GM23338 (cell line): ENCODE measurements around the gene VARS2. TPM values are rescaled to one million over a fixed set of nuclear protein-coding genes. Genes with fewer than 3 reads are reported as not detected.

Experiments used
- ATAC-seq: fragments of 200-7000 bp; cut with Tn5 transposase; 3 replicates; pipeline ENCODE4 v1.9.1; 2020
- DNase-seq: peaks from one replicate; pipeline ENCODE4 v3.0.0-alpha.2; 2015; ENCODE audit warnings: low spot score
- H2AFZ ChIP-seq: fragments of 200-600 bp; sonication (generic); 2 replicates; pipeline ENCODE4 v1.8.0; 2016; ENCODE audit warnings: antibody characterized with exemption, mild to moderate bottlenecking, moderate library complexity
- H3F3A ChIP-seq: fragments of 200-600 bp; sonication (generic); replicated peaks from 2 replicates; pipeline ENCODE4 v1.8.0; 2017; ENCODE audit warnings: antibody characterized with exemption, mixed run types, low read depth
- H3K27ac ChIP-seq: fragments of 200-600 bp; sonication (generic); 2 replicates; pipeline ENCODE4 v1.6.1; 2016; ENCODE audit warnings: low read depth
- H3K27me3 ChIP-seq: fragments of 200-600 bp; sonication (generic); 2 replicates; pipeline ENCODE4 v1.8.0; 2016; ENCODE audit warnings: mild to moderate bottlenecking, mixed run types, moderate library complexity; ENCODE audit not compliant: insufficient read depth
- H3K36me3 ChIP-seq: fragments of 200-600 bp; sonication (generic); 2 replicates; pipeline ENCODE4 v1.8.0; 2016; ENCODE audit warnings: mild to moderate bottlenecking; ENCODE audit not compliant: insufficient read depth
- H3K4me1 ChIP-seq: fragments of 200-600 bp; sonication (generic); 2 replicates; pipeline ENCODE4 v1.8.0; 2016; ENCODE audit warnings: mild to moderate bottlenecking, moderate library complexity; ENCODE audit not compliant: insufficient read depth
- H3K4me2 ChIP-seq: fragments of 200-600 bp; sonication (generic); 2 replicates; pipeline ENCODE4 v1.7.1; 2017; ENCODE audit warnings: mixed run types
- H3K4me3 ChIP-seq: fragments of 200-600 bp; sonication (generic); 2 replicates; pipeline ENCODE4 v1.6.1; 2016; ENCODE audit warnings: mixed run types
- H3K79me2 ChIP-seq: fragments of 200-600 bp; sonication (generic); replicated peaks from 2 replicates; pipeline ENCODE4 v1.8.0; 2017; ENCODE audit warnings: mild to moderate bottlenecking; ENCODE audit not compliant: insufficient read depth
- H3K9me2 ChIP-seq: fragments of 200-600 bp; sonication (generic); 2 replicates; pipeline ENCODE4 v1.8.0; 2017; ENCODE audit not compliant: insufficient read depth
- H4K20me1 ChIP-seq: fragments of 200-600 bp; sonication (generic); replicated peaks from 2 replicates; pipeline ENCODE4 v1.8.0; 2017; ENCODE audit warnings: mild to moderate bottlenecking; ENCODE audit not compliant: insufficient read depth
- H3K27ac Mint-ChIP-seq: 2 replicates; pipeline ENCODE4 v1.8.0; 2020; ENCODE audit warnings: inconsistent platforms, mild to moderate bottlenecking, moderate library complexity, mixed read lengths
- H3K27me3 Mint-ChIP-seq: 3 replicates; pipeline ENCODE4 v1.8.0; 2022; ENCODE audit warnings: low read depth, mild to moderate bottlenecking, moderate library complexity, mixed read lengths, inconsistent platforms; ENCODE audit not compliant: insufficient read depth, poor library complexity
- H3K36me3 Mint-ChIP-seq: 3 replicates; pipeline ENCODE4 v1.8.0; 2021; ENCODE audit warnings: low read depth, mild to moderate bottlenecking, inconsistent platforms, moderate library complexity, mixed read lengths
- H3K4me1 Mint-ChIP-seq: 3 replicates; pipeline ENCODE4 v1.8.0; 2020; ENCODE audit warnings: mild to moderate bottlenecking, inconsistent platforms, mixed read lengths
- H3K4me3 Mint-ChIP-seq: 3 replicates; pipeline ENCODE4 v1.8.0; 2021; ENCODE audit warnings: moderate library complexity, mild to moderate bottlenecking, inconsistent platforms, mixed read lengths
- H3K9me3 Mint-ChIP-seq: 3 replicates; pipeline ENCODE4 v1.8.0; 2020; ENCODE audit warnings: moderate library complexity, mild to moderate bottlenecking, inconsistent platforms, mixed read lengths
- CREB1 ChIP-seq: fragments of 250-450 bp; sonication (Bioruptor Pico); IDR thresholded peaks from 2 replicates; pipeline ENCODE4 v1.5.0; 2020; ENCODE audit warnings: low read depth, mild to moderate bottlenecking, moderate library complexity
- ETS1 ChIP-seq: IDR thresholded peaks from 2 replicates; pipeline ENCODE4 v1.6.1; 2016; ENCODE audit warnings: antibody characterized with exemption
- EZH2 ChIP-seq: fragments of 200-600 bp; sonication (generic); IDR thresholded peaks from one replicate; pipeline ENCODE4 v1.8.0; 2017; ENCODE audit warnings: antibody characterized with exemption, mild to moderate bottlenecking, low read depth; ENCODE audit not compliant: unreplicated experiment
- EZH2phosphoT487 ChIP-seq: fragments of 200-600 bp; sonication (generic); IDR thresholded peaks from one replicate; pipeline ENCODE4 v1.8.1; 2018; ENCODE audit warnings: antibody characterized with exemption; ENCODE audit not compliant: unreplicated experiment
- JUNB ChIP-seq: IDR thresholded peaks from one replicate; pipeline ENCODE4 v1.6.1; 2016; ENCODE audit warnings: antibody characterized with exemption; ENCODE audit not compliant: unreplicated experiment
- NANOG ChIP-seq: IDR thresholded peaks from 2 replicates; pipeline ENCODE4 v1.6.1; 2016; ENCODE audit warnings: antibody characterized with exemption, borderline replicate concordance
- POLR2AphosphoS5 ChIP-seq: IDR thresholded peaks from 2 replicates; pipeline ENCODE4 v1.6.1; 2016; ENCODE audit warnings: antibody characterized with exemption, low read depth
- STAT1 ChIP-seq: IDR thresholded peaks from one replicate; pipeline ENCODE4 v1.6.1; 2016; ENCODE audit warnings: antibody characterized with exemption; ENCODE audit not compliant: unreplicated experiment
- ZNF114 ChIP-seq: fragments of 250-450 bp; sonication (Bioruptor Pico); IDR thresholded peaks from 2 replicates; pipeline ENCODE4 v1.5.0; 2020; ENCODE audit warnings: mild to moderate bottlenecking, moderate library complexity
- ZNF331 ChIP-seq: fragments of 250-450 bp; sonication (Bioruptor Pico); IDR thresholded peaks from 2 replicates; pipeline ENCODE4 v1.5.0; 2020; ENCODE audit warnings: low read depth, mild to moderate bottlenecking, moderate library complexity
- ZNF462 ChIP-seq: fragments of 250-450 bp; sonication (Bioruptor Pico); IDR thresholded peaks from 2 replicates; pipeline ENCODE4 v1.5.0; 2020; ENCODE audit warnings: mild to moderate bottlenecking, moderate library complexity
- polyA plus RNA-seq: library from polyadenylated mRNA; unstranded; fragments of >200 nt; fragmentation: Nextera tagmentation; extraction: Ambion mirVana; gene quantifications from 2 replicates; pipeline ENCODE4 v1.2.1, GENCODE V29; 2016
- total RNA-seq: library from RNA; depleted of rRNA; stranded (reverse); fragments of >200 nt; shearing (Covaris generic); gene quantifications from 2 replicates; pipeline ENCODE4 v1.2.3, GENCODE V29; 2014
- TF ChIP-seq, protein P1 (sequence below): IDR thresholded peaks from one replicate; pipeline ENCODE4 v1.6.1; 2018; ENCODE audit warnings: antibody characterized with exemption; ENCODE audit not compliant: unreplicated experiment

Gene VARS2
- total and polyA plus RNA-seq, 2 experiments from 2014 or later: 13.7 to 36.4 TPM

DNA sequence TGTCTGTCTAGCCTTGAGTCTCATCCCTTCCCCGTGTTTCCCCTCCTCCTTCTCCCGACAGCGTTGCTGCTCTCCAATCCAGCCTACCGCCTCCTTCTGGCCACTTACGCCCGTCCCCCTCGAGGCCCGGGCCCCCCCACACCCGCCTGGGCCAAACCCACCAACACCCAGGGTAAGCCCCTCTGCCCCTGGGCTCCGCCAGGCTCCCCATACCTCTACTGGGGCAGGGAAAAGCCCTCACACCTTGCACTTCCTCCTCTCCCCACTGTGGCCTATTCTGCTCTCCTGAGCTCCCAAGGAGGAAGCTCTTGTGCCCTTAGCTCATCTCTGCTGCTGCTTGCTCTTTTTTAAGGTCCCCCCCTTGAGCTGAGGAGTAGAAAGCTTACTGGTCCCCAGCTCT lies 18.7 kb upstream of the VARS2 start:
- Mint-ChIP-seq H3K27ac (no peak overlapping the region), H3K9me3 (no peaks in the 10 kb centered on the region), H3K4me1 (peaks cover 9% of the 10 kb centered on the region), H3K4me3 (no peak overlapping the region), H3K27me3 (peaks cover 3% of the 10 kb centered on the region), H3K36me3 (peaks cover 75% of the 10 kb centered on the region)
- Histone ChIP-seq H3K27ac (no peak overlapping the region), H3K79me2 (peaks cover 1% of the 10 kb centered on the region; the same call in 1 of the 2 replicates), H4K20me1 (peaks cover 4% of the 10 kb centered on the region; the same call in 1 of the 2 replicates), H3K4me1 (no peaks in the 10 kb centered on the region), H2AFZ (no peak overlapping the region), H3K4me3 (no peak overlapping the region), H3K9me2 (no peaks in the 10 kb centered on the region), H3K36me3 (peaks cover 12% of the 10 kb centered on the region), H3K27me3 (no peaks in the 10 kb centered on the region), H3F3A (0 out of 2 replicates have a peak, but pooled peaks cover under 1% of the 10 kb centered on the region), H3K4me2 (no peak overlapping the region)
- DNase-seq (no peak), ATAC-seq (no peak)
- TF ChIP-seq ETS1 (no peak), CREB1 (CRISPR knock-in tag) (no peak), EZH2 (no peak), POLR2AphosphoS5 (no peak), ZNF114 (no peak), NANOG (no peak), EZH2phosphoT487 (no peak), JUNB (no peak), STAT1 (no peak), ZNF331 (CRISPR knock-in tag) (no peak)
- TF ChIP-seq, protein P1, sequence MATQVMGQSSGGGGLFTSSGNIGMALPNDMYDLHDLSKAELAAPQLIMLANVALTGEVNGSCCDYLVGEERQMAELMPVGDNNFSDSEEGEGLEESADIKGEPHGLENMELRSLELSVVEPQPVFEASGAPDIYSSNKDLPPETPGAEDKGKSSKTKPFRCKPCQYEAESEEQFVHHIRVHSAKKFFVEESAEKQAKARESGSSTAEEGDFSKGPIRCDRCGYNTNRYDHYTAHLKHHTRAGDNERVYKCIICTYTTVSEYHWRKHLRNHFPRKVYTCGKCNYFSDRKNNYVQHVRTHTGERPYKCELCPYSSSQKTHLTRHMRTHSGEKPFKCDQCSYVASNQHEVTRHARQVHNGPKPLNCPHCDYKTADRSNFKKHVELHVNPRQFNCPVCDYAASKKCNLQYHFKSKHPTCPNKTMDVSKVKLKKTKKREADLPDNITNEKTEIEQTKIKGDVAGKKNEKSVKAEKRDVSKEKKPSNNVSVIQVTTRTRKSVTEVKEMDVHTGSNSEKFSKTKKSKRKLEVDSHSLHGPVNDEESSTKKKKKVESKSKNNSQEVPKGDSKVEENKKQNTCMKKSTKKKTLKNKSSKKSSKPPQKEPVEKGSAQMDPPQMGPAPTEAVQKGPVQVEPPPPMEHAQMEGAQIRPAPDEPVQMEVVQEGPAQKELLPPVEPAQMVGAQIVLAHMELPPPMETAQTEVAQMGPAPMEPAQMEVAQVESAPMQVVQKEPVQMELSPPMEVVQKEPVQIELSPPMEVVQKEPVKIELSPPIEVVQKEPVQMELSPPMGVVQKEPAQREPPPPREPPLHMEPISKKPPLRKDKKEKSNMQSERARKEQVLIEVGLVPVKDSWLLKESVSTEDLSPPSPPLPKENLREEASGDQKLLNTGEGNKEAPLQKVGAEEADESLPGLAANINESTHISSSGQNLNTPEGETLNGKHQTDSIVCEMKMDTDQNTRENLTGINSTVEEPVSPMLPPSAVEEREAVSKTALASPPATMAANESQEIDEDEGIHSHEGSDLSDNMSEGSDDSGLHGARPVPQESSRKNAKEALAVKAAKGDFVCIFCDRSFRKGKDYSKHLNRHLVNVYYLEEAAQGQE: no peak

GRCh38 chr6:30896541-30896940 lies 17.5 kb upstream of the VARS2 start:
- no peak overlapping the region for H3K4me3 Mint-ChIP-seq
- DNase-seq (no peak), ATAC-seq (no peak)
- Histone ChIP-seq H2AFZ (no peak overlapping the region), H4K20me1 (peaks cover 4% of the 10 kb centered on the region; the same call in 1 of the 2 replicates), H3K27ac (no peak overlapping the region), H3K9me2 (no peaks in the 10 kb centered on the region), H3K27me3 (no peaks in the 10 kb centered on the region), H3K4me3 (no peak overlapping the region), H3K79me2 (no peaks in the 10 kb centered on the region; the same call in 1 of the 2 replicates), H3K4me1 (no peaks in the 10 kb centered on the region), H3K4me2 (no peak overlapping the region), H3F3A (no peaks in the 10 kb centered on the region), H3K36me3 (peaks cover 12% of the 10 kb centered on the region)
- H3K4me1 Mint-ChIP-seq: peaks cover 7% of the 10 kb centered on the region
- H3K36me3 Mint-ChIP-seq: peaks cover 66% of the 10 kb centered on the region
- H3K9me3 Mint-ChIP-seq: no peaks in the 10 kb centered on the region
- H3K27ac Mint-ChIP-seq: no peak overlapping the region
- H3K27me3 Mint-ChIP-seq: peaks cover 5% of the 10 kb centered on the region
- no peak for TF ChIP-seq EZH2
- TF ChIP-seq EZH2phosphoT487: no peak
- TF ChIP-seq ZNF462: no peak
